Measurements from ENCODE around the gene ENO1.

- TF ChIP-seq POLR2A (IDR thresholded peaks at IDR 0.05) (no peak), CTCF (IDR thresholded peaks at IDR 0.05 in 8 of 11, conservative IDR thresholded peaks at IDR 0.05 in 3 of 11) (no peak), POLR2AphosphoS5 (IDR thresholded peaks at IDR 0.05) (peak in 1 of 3 donors; percentile 34)
Observed at GRCh38 chr1:8825985-8826481, 52.5 kb downstream of the ENO1 start.
